ENCODE measurements around the gene GDAP2. TPM values are rescaled to one million over a fixed set of nuclear protein-coding genes. Genes with fewer than 3 reads are reported as not detected.

GDAP2 gene
- total and polyA plus RNA-seq, 11 donors, result 1.4 to 25.6 (median 19.0) TPM

DNA sequence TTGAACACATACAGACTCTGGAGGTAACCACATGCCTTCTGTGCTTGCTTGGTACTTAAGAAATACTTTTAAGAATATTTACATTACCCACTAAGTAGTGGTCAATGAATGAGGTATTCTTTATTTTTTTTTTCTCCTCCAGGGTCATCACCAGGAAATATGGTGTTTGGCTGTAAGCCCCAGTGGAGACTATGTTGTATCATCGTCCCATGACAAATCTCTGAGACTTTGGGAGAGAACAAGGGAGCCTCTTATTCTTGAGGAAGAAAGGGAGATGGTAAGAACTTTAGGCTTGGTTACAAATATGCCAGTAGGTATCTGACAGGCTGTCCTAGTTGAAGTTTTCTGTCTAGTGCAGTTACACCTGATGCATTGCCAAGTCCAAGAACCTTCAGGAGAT lies 23.0 kb upstream of the GDAP2 start:
- H3K9me3 ChIP-seq, result no peaks in the 10 kb centered on the region
- H3K4me1 ChIP-seq, result no peaks in the 10 kb centered on the region
- H3K36me3 ChIP-seq, result peaks cover 0 to 100% (median 99%) of the 10 kb centered on the region in 9 donors
- DNase-seq (no peak), ATAC-seq (no peak)
- no peaks in the 10 kb centered on the region for H3K27me3 ChIP-seq
- H3K4me3 ChIP-seq, result no peak overlapping the region
- no peak overlapping the region for H3K27ac ChIP-seq
- TF ChIP-seq POLR2A (IDR thresholded peaks at IDR 0.05), result no peak
- TF ChIP-seq, protein P1, sequence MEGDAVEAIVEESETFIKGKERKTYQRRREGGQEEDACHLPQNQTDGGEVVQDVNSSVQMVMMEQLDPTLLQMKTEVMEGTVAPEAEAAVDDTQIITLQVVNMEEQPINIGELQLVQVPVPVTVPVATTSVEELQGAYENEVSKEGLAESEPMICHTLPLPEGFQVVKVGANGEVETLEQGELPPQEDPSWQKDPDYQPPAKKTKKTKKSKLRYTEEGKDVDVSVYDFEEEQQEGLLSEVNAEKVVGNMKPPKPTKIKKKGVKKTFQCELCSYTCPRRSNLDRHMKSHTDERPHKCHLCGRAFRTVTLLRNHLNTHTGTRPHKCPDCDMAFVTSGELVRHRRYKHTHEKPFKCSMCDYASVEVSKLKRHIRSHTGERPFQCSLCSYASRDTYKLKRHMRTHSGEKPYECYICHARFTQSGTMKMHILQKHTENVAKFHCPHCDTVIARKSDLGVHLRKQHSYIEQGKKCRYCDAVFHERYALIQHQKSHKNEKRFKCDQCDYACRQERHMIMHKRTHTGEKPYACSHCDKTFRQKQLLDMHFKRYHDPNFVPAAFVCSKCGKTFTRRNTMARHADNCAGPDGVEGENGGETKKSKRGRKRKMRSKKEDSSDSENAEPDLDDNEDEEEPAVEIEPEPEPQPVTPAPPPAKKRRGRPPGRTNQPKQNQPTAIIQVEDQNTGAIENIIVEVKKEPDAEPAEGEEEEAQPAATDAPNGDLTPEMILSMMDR (IDR thresholded peaks at IDR 0.05), result no peak
- intact Hi-C loops (cut with DNase I), result no loop called here
- 87 to 96% (median 92%) methylated on average over 1 of the region's 1 CpG for WGBS, 4 donors

DNA sequence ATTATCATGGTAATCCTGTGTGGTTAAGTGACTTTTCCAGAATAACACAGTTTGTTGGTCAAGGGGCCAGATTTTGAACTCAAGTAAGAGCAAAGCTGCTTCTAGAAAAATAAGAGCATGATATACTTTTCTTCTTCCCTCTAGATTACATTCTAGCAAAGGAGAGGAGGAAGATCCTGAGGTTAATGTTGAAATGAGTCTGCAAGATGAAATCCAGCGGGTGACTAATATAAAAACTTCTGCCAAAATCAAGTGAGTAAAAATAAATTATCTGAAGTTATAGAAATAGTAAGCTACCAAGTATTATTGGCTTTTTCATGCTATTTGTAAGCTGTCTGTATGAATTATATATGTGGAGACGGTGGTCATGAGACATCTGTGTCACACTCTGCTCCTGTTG lies 12.9 kb upstream of the GDAP2 start:
- intact Hi-C loops (cut with DNase I), result no loop called here
- TF ChIP-seq, protein P1 (IDR thresholded peaks at IDR 0.05), result no peak
- no peak for TF ChIP-seq POLR2A (IDR thresholded peaks at IDR 0.05)
- ATAC-seq, result no peak
- Histone ChIP-seq H3K4me1 (no peaks in the 10 kb centered on the region), H3K36me3 (peaks cover 0 to 100% (median 100%) of the 10 kb centered on the region in 9 donors), H3K27me3 (no peaks in the 10 kb centered on the region), H3K4me3 (no peak overlapping the region), H3K9me3 (no peaks in the 10 kb centered on the region), H3K27ac (no peak overlapping the region)
- WGBS, 4 donors, result 96 to 99% (median 98%) methylated on average over 2 of the region's 2 CpGs
- DNase-seq, result no peak

DNA sequence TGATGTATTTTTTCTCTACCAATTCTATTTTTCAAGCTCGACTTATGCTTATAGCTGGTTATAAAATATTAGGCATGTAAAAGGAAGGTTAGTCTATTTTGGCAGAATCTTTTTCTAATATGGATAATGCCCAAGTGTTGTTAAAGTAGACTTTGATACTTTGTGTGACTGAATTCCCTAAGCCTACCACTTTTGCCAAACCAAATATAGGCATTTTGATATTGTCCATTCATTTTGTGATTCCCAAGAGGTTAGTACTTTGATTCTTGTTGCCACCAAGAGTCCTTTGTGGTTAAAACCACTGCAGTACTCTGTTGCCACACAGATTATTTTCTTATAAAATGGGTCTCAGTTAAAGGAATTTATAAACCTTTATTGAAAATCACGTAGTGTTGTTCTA lies 4.3 kb upstream of the GDAP2 start:
- Histone ChIP-seq H3K4me1 (peaks cover 0 to 22% (median 13%) of the 10 kb centered on the region in 12 donors), H3K27me3 (no peaks in the 10 kb centered on the region), H3K36me3 (peaks cover 0 to 56% (median 45%) of the 10 kb centered on the region in 9 donors), H3K27ac (no peak overlapping the region), H3K4me3 (no peak overlapping the region), H3K9me3 (no peaks in the 10 kb centered on the region)
- no peak for DNase-seq
- ATAC-seq, result no peak
- intact Hi-C loops (cut with DNase I), result no loop called here
- TF ChIP-seq, protein P1 (IDR thresholded peaks at IDR 0.05), result no peak
- no peak for TF ChIP-seq POLR2A (IDR thresholded peaks at IDR 0.05)
- WGBS, 4 donors, result 90 to 96% (median 93%) methylated on average over 2 of the region's 2 CpGs

DNA sequence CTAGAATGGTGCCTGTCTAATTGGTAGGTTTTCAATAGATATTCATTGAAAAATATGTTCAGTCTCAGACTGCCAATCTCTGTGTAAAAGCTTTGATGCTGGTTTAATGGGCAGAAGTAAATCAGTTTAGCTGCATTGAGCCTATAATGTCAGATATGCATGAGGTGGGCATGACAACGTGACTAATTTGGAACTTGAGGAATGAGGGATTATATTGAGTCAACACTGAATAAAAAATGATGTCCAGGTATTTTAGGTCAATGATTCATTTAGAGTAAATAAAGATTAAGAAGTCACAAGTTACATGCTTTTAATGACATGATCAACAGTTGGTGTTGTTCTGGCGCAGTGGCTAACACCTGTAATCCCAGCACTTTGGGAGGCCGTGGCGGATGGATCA lies 3.2 kb upstream of the GDAP2 start:
- intact Hi-C loops (cut with DNase I), result no loop called here

More for the DNA sequence above, 3.2 kb upstream of the GDAP2 start:
- peaks cover 0 to 44% (median 33%) of the 10 kb centered on the region in 9 donors for H3K36me3 ChIP-seq
- no peak for TF ChIP-seq POLR2A (IDR thresholded peaks at IDR 0.05)
- TF ChIP-seq, protein P1 (IDR thresholded peaks at IDR 0.05), result no peak
- peaks cover 5 to 33% (median 21%) of the 10 kb centered on the region in 12 donors for H3K4me1 ChIP-seq
- DNase-seq, result no peak
- whole genome bisulfite sequencing, 4 donors, result 91 to 98% (median 95%) methylated on average over 4 of the region's 4 CpGs
- no peak for ATAC-seq
- H3K9me3 ChIP-seq, result no peaks in the 10 kb centered on the region
- H3K4me3 ChIP-seq, result no peak overlapping the region
- no peak overlapping the region for H3K27ac ChIP-seq
- H3K27me3 ChIP-seq, result no peaks in the 10 kb centered on the region
